Endothelial cell of umbilical vein (primary cell): ENCODE measurements around the gene PXK. TPM values are rescaled to one million over a fixed set of nuclear protein-coding genes. Genes with fewer than 3 reads are reported as not detected.

ENCODE experiments used
- BruUV-seq: library from RNA; stranded (reverse); fragments of 400-500 nt; replicated peaks from 2 replicates; lab custom pipeline; 2021; lab: Mats Ljungman, UMichigan
- CTCF ChIA-PET: fragments of 300-600, 350-600 bp; sonication (Branson Sonifier 250); formaldehyde crosslinking; loops from one replicate; lab custom pipeline; 2021; ENCODE audit warnings: antibody characterized with exemption, inconsistent platforms; lab: Charles Lee
- POLR2A ChIA-PET: fragments of 300-600, 350-600 bp; sonication (Branson Sonifier 250); formaldehyde crosslinking; loops from one replicate; lab custom pipeline; 2021; ENCODE audit warnings: antibody characterized with exemption, inconsistent platforms; lab: Charles Lee
- DNase-seq: peaks from one replicate; pipeline ENCODE4 v3.0.0-alpha.2; 2011; ENCODE audit warnings: low read depth, low spot score
- FAIRE-seq: peaks from 2 replicates; lab custom pipeline; 2011; peaks lifted over from hg19 to GRCh38; lab: Jason Lieb, UNC
- H2AFZ ChIP-seq: 2 replicates; pipeline ENCODE4 v1.6.0; 2012; ENCODE audit warnings: low read depth, low read length, control low read depth, inconsistent platforms
- H3K27ac ChIP-seq: 2 replicates; pipeline ENCODE4 v1.5.1; 2011; ENCODE audit warnings: low read depth, mild to moderate bottlenecking, control low read depth, low read length, moderate library complexity; ENCODE audit not compliant: insufficient read depth
- H3K27me3 ChIP-seq, 2 experiments: 2 replicates each; pipeline versions ENCODE4 v1.6.0 to v1.6.1; 2011; ENCODE audit warnings: low read length in 2 of 2, mixed read lengths in 1 of 2; ENCODE audit not compliant: control insufficient read depth in 2 of 2, insufficient read depth in 2 of 2
- H3K36me3 ChIP-seq, 2 experiments: 2 replicates in 1 of 2; 3 replicates in 1 of 2; pipeline ENCODE4 v1.5.1; 2011; ENCODE audit warnings: low read length in 2 of 2, mild to moderate bottlenecking in 1 of 2, moderate library complexity in 1 of 2; ENCODE audit not compliant: control insufficient read depth in 2 of 2, insufficient read depth in 2 of 2; ENCODE audit errors: extremely low read depth in 1 of 2
- H3K4me1 ChIP-seq: 3 replicates; pipeline ENCODE4 v1.5.1; 2011; ENCODE audit warnings: mild to moderate bottlenecking, low read length; ENCODE audit not compliant: control insufficient read depth, insufficient read depth; ENCODE audit errors: extremely low read depth
- H3K4me2 ChIP-seq: 2 replicates; pipeline ENCODE4 v1.6.1; 2011; ENCODE audit warnings: low read length, control low read depth, mixed read lengths; ENCODE audit not compliant: insufficient read depth
- H3K4me3 ChIP-seq, 3 experiments: fragments of 200-600 bp in 1 of 3; sonication (generic), shearing (Covaris generic) in 1 of 3; replicated peaks in 1 of 3; 2 replicates each; pipeline ENCODE4 v1.5.1; 2011 to 2016; ENCODE audit warnings: control low read depth in 3 of 3, low read length in 3 of 3, mild to moderate bottlenecking in 2 of 3, inconsistent platforms in 1 of 3, low read depth in 1 of 3, moderate library complexity in 1 of 3; ENCODE audit not compliant: insufficient read depth in 1 of 3
- H3K79me2 ChIP-seq: 2 replicates; pipeline ENCODE4 v1.6.0; 2012; ENCODE audit warnings: low read length, inconsistent platforms; ENCODE audit not compliant: control insufficient read depth, insufficient read depth
- H3K9ac ChIP-seq: replicated peaks from 2 replicates; pipeline ENCODE3; 2011; ENCODE audit warnings: low read length, control low read depth; ENCODE audit not compliant: insufficient read depth; ENCODE audit errors: extremely low read depth
- H3K9me1 ChIP-seq: replicated peaks from 3 replicates; pipeline ENCODE4 v1.6.0; 2011; ENCODE audit warnings: mild to moderate bottlenecking, low read length; ENCODE audit not compliant: control insufficient read depth, insufficient read depth; ENCODE audit errors: extremely low read depth
- H3K9me3 ChIP-seq: replicated peaks from 2 replicates; pipeline ENCODE4 v1.5.1; 2012; ENCODE audit warnings: low read length, inconsistent platforms; ENCODE audit not compliant: control insufficient read depth, insufficient read depth
- H4K20me1 ChIP-seq: replicated peaks from 2 replicates; pipeline ENCODE3; 2011; ENCODE audit warnings: mild to moderate bottlenecking, low read length; ENCODE audit not compliant: control insufficient read depth, insufficient read depth; ENCODE audit errors: extremely low read depth
- CTCF ChIP-seq, 2 donors: IDR thresholded peaks; 1 replicate in 1 of 2; 2 replicates in 1 of 2; pipeline ENCODE4 v1.5.1; 2011; ENCODE audit warnings: low read length in 2 of 2, mild to moderate bottlenecking in 2 of 2, moderate library complexity in 2 of 2, control low read depth in 1 of 2, inconsistent platforms in 1 of 2, low read depth in 1 of 2; ENCODE audit not compliant: insufficient read depth in 1 of 2; ENCODE audit errors: extremely low read depth in 1 of 2
- EZH2 ChIP-seq: IDR thresholded peaks from 2 replicates; pipeline ENCODE4 v1.6.1; 2012; ENCODE audit warnings: borderline replicate concordance, low read depth, mild to moderate bottlenecking, moderate library complexity, low read length, inconsistent platforms; ENCODE audit not compliant: severe bottlenecking
- FOS ChIP-seq: IDR thresholded peaks from 2 replicates; pipeline ENCODE4 v1.6.1; 2011; ENCODE audit warnings: mild to moderate bottlenecking, low read length, moderate library complexity, borderline replicate concordance; ENCODE audit not compliant: insufficient read depth
- GATA2 ChIP-seq: IDR thresholded peaks from 2 replicates; pipeline ENCODE4 v1.7.0; 2011; ENCODE audit warnings: low read depth, mild to moderate bottlenecking, moderate library complexity, mixed read lengths, low read length; ENCODE audit not compliant: insufficient read length, insufficient read depth
- JUN ChIP-seq: IDR thresholded peaks from 2 replicates; pipeline ENCODE4 v1.6.1; 2011; ENCODE audit warnings: borderline replicate concordance, low read depth; ENCODE audit not compliant: insufficient read length, insufficient read depth
- MAX ChIP-seq: IDR thresholded peaks from 2 replicates; pipeline ENCODE4 v1.6.1; 2011; ENCODE audit not compliant: insufficient read depth, insufficient read length
- MYC ChIP-seq: IDR thresholded peaks from one replicate; pipeline ENCODE4 v1.6.1; 2011; ENCODE audit warnings: mild to moderate bottlenecking, low read depth, low read length
- POLR2A ChIP-seq: IDR thresholded peaks from 2 replicates; pipeline ENCODE4 v1.6.1; 2012; ENCODE audit warnings: low read depth, mild to moderate bottlenecking, control low read depth, low read length
- POLR2AphosphoS5 ChIP-seq: IDR thresholded peaks from 2 replicates; pipeline ENCODE4 v1.6.1; 2012; ENCODE audit warnings: low read depth, mild to moderate bottlenecking, control low read depth, low read length, moderate library complexity; ENCODE audit not compliant: insufficient read depth
- dilution Hi-C: fragments of 300-500 bp; cut with MboI; formaldehyde crosslinking; loops from one replicate; pipeline ENCODE4 v1.15.0; 2019; ENCODE audit warnings: low sequenced_read_pairs; ENCODE audit not compliant: extremely low pct_ligation_motif_present
- intact Hi-C: fragments of 100-400 bp; cut with micrococcal nuclease; formaldehyde crosslinking; loops from one replicate; pipeline ENCODE4 v1.10.0; 2022
- polyA plus RNA-seq, 4 experiments: library from polyadenylated mRNA; depleted of rRNA in 3 of 4; stranded (reverse) in 3 of 4; unstranded in 1 of 4; fragments of >200 nt; gene quantifications; 2 replicates each; pipeline versions ENCODE4 v1.2.1 to v1.2.3, GENCODE V29; 2011 to 2012; ENCODE audit warnings: missing spikeins in 1 of 4
- total RNA-seq: library from RNA; stranded (reverse); gene quantifications from 2 replicates; pipeline ENCODE4 v1.2.3, GENCODE V29; 2021

PXK gene
- total and polyA plus RNA-seq, 2 donors (not counting 3 experiments of a cell fraction or from before 2014, with no cell fraction given): 11.3 to 14.6 TPM

GRCh38 chr3:58379351-58380073, 46.8 kb downstream of the PXK start:
- H3K4me3 ChIP-seq: no peak overlapping the region
- no peaks in the 10 kb centered on the region for H3K9me1 ChIP-seq
- POLR2A ChIA-PET: no interaction called here
- H3K9ac ChIP-seq: no peak overlapping the region
- dilution Hi-C loops: no loop called here
- no peaks in the 10 kb centered on the region for H3K9me3 ChIP-seq
- no peak overlapping the region for H3K4me2 ChIP-seq
- CTCF ChIA-PET: no interaction called here
- no peaks in the 10 kb centered on the region for H3K79me2 ChIP-seq
- DNase-seq (no peak), FAIRE-seq (no peak)
- no peaks in the 10 kb centered on the region for H3K27me3 ChIP-seq
- H3K4me1 ChIP-seq: peaks cover 2% of the 10 kb centered on the region
- no peaks in the 10 kb centered on the region for H4K20me1 ChIP-seq
- no peak overlapping the region for H3K27ac ChIP-seq
- BruUV-seq: no TSS peak
- TF ChIP-seq CTCF (IDR thresholded peaks at IDR 0.05; ENCODE audit: extremely low read depth in 1 of 2, insufficient read depth in 1 of 2, low read depth in 1 of 2, low read length in 2 of 2) (no peak), GATA2 (no peak), FOS (no peak), MAX (no peak), MYC (no peak), EZH2 (no peak), JUN (no peak), POLR2A (no peak), POLR2AphosphoS5 (no peak)
- H3K36me3 ChIP-seq: no peaks in the 10 kb centered on the region
- no peak overlapping the region for H2AFZ ChIP-seq
- intact Hi-C loops: no loop called here
